Measurements from ENCODE around the gene MAPKAPK2. TPM values are rescaled to one million over a fixed set of nuclear protein-coding genes. Genes with fewer than 3 reads are reported as not detected.
"Not testable (repeated sequence)": the region's sequence is repeated elsewhere in the genome, so short reads cannot be mapped to it uniquely, and the experiment has no call there.

MAPKAPK2 gene
- total and polyA plus RNA-seq, 8 donors, result 53.1 to 113 (median 61.8) TPM

- peaks cover 0 to 10% of the 10 kb centered on the region in 2 donors for H3K27me3 ChIP-seq
- H3K9me3 ChIP-seq, result no peaks in the 10 kb centered on the region
- DNase-seq (no peak), ATAC-seq (no peak)
- TF ChIP-seq CTCF (IDR thresholded peaks at IDR 0.05), result no peak
- H3K4me1 ChIP-seq, result peaks cover 21 to 38% of the 10 kb centered on the region in 2 donors
- H3K4me3 ChIP-seq, result peak overlapping the region in 1 of 2 donors; percentile 9
- H3K36me3 ChIP-seq, result no peaks in the 10 kb centered on the region
- H3K27ac ChIP-seq, result peak overlapping the region in 1 of 2 donors; percentile 89
- intact Hi-C loops (cut with DNase I), result no loop called here
These were observed 48.0 kb upstream of the MAPKAPK2 start for GRCh38 chr1:206636671-206637070.

GRCh38 chr1:206637605-206638004, 47.1 kb upstream of the MAPKAPK2 start:
- intact Hi-C loops (cut with DNase I), result no loop called here
- H3K4me3 ChIP-seq, result no peak overlapping the region
- peaks cover 0 to 10% of the 10 kb centered on the region in 2 donors for H3K27me3 ChIP-seq
- no peak for ATAC-seq
- no peak for TF ChIP-seq CTCF (IDR thresholded peaks at IDR 0.05)
- no peaks in the 10 kb centered on the region for H3K36me3 ChIP-seq
- DNase-seq, result no peak
- no peaks in the 10 kb centered on the region for H3K9me3 ChIP-seq
- H3K27ac ChIP-seq, result peak overlapping the region in 1 of 2 donors; percentile 37
- H3K4me1 ChIP-seq, result peaks cover 21 to 38% of the 10 kb centered on the region in 2 donors

GRCh38 chr1:206642074-206642473, 42.6 kb upstream of the MAPKAPK2 start:
- H3K9me3 ChIP-seq, H3K27ac ChIP-seq, ATAC-seq: not testable (repeated sequence)

GRCh38 chr1:206643118-206643698, 41.5 kb upstream of the MAPKAPK2 start:
- Histone ChIP-seq H3K9me3 (no peaks in the 10 kb centered on the region), H3K27ac (no peak overlapping the region), H3K4me1 (peaks cover 0 to under 1% of the 10 kb centered on the region in 2 donors), H3K27me3 (no peaks in the 10 kb centered on the region), H3K36me3 (peaks cover 0 to 16% of the 10 kb centered on the region in 2 donors), H3K4me3 (no peak overlapping the region)
- no peak for ATAC-seq
- no peak for DNase-seq
- no peak for TF ChIP-seq CTCF (IDR thresholded peaks at IDR 0.05)
- intact Hi-C loops (cut with DNase I), result no loop called here

More at GRCh38 chr1:206642074-206642473, 42.6 kb upstream of the MAPKAPK2 start:
- H3K4me1 ChIP-seq; intact Hi-C loops (cut with DNase I); H3K36me3 ChIP-seq; H3K27me3 ChIP-seq; H3K4me3 ChIP-seq; DNase-seq: not testable (repeated sequence)

GRCh38 chr1:206646504-206646903, 38.2 kb upstream of the MAPKAPK2 start:
- Histone ChIP-seq H3K27ac (no peak overlapping the region), H3K4me3 (no peak overlapping the region), H3K36me3 (peaks cover 0 to 22% of the 10 kb centered on the region in 2 donors), H3K4me1 (no peaks in the 10 kb centered on the region), H3K27me3 (no peaks in the 10 kb centered on the region), H3K9me3 (no peaks in the 10 kb centered on the region)
- ATAC-seq (no peak), DNase-seq (no peak)
- intact Hi-C loops (cut with DNase I), result no loop called here
- TF ChIP-seq CTCF (IDR thresholded peaks at IDR 0.05), result no peak

- TF ChIP-seq CTCF (IDR thresholded peaks at IDR 0.05), result no peak
- intact Hi-C loops (cut with DNase I), result no loop called here
- no peak for ATAC-seq
These were observed 37.5 kb upstream of the MAPKAPK2 start for GRCh38 chr1:206647224-206647623.

More at GRCh38 chr1:206647224-206647623, 37.5 kb upstream of the MAPKAPK2 start:
- Histone ChIP-seq H3K9me3 (no peaks in the 10 kb centered on the region), H3K4me1 (no peaks in the 10 kb centered on the region), H3K36me3 (peaks cover 0 to 22% of the 10 kb centered on the region in 2 donors), H3K27ac (no peak overlapping the region), H3K27me3 (no peaks in the 10 kb centered on the region), H3K4me3 (no peak overlapping the region)
- no peak for DNase-seq
